HG03039 (cell line): Measurements from ENCODE around the gene FBXL17.

Experiments used
- ATAC-seq: cut with Tn5 transposase; IDR thresholded peaks from one replicate; pipeline ENCODE4 v1.9.1; 2021; ENCODE audit warnings: mild to moderate bottlenecking, moderate library complexity; ENCODE audit not compliant: unreplicated experiment

The FBXL17 gene

GRCh38 chr5:107959573-107960279 lies 422.2 kb downstream of the FBXL17 start:
- ATAC-seq, result no peak

- no peak for ATAC-seq
These were observed 423.0 kb downstream of the FBXL17 start for GRCh38 chr5:107958861-107959260.

DNA sequence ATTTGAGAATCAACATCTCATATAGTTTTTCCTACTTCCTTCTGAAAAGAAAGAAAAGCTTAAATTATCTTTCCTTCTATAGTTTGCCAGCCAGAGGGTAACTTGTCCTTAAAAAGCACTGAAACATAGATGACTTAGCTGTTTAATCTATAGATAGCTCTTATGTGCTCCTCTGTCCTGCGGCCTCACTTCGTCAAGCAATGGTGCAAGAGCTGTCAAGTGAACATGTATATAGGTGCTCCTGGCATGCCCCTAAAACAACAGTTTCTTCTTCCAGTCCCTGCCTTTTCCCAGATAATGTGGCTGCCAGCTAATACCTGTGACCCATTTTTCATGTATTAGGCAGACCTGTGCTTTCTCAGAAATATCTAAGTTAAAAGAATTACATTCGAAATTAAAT lies 423.5 kb downstream of the FBXL17 start:
- no peak for ATAC-seq

DNA sequence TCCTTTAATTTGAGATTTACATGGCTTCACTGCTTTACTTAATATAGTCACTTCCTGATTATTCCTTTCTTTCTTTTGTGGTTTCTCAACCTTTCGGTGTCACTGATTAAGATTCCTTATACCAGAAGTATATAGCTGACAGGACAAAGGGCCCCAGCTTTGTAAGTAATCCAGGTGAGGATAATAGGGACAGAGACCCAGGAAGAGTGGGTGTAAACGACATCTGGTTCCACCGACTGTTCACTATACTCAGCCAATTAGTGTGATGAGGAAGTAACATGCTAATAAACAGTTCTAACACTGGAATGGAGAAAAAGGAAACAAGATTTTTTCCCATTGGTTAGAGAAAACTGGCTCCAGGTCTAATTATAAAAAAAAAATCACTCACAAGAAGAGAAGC lies 424.8 kb downstream of the FBXL17 start:
- no peak for ATAC-seq

DNA sequence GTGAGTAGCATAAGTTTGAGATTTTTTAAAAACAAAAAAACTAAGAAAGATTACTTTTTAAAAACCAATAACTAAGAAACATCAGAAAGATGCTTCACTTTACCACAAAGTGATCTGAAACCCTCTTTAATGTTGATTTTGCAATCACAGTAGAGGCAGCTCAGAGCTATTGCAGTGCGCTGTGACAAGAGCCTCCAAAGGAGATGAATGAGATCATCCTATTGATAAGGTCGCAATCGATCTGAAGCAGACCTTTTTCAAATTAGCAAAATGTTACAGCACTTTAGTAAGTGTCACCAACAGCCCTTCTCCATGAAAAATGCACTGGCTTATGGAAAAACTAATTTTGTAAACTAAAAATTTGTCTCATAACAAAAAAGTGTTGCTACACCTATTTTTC lies 426.6 kb downstream of the FBXL17 start:
- ATAC-seq, result no peak

DNA sequence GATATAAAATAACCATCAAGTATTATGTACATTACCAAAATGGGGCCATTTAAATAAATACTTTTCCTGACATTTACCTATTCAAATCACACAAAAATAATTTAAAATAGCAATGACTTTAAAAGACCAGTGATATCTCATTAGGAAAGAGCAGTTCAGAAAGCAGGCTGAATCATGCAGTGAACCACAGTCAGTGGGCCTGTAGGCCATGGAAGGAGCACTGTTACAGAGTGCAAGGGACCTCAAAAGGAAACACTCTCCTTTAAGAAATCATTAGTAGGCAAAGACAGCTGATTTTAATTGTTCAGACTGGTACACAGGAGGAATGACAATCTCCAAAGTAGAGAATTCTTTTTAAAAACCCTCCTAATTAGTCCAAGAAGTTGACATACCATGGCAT lies 427.6 kb downstream of the FBXL17 start:
- no peak for ATAC-seq

- ATAC-seq, result no peak
These were observed 429.4 kb downstream of the FBXL17 start for GRCh38 chr5:107952450-107952849.

- ATAC-seq, result no peak
These were observed 430.6 kb downstream of the FBXL17 start for GRCh38 chr5:107951309-107951708.

- no peak for ATAC-seq
These were observed 431.1 kb downstream of the FBXL17 start for GRCh38 chr5:107950776-107951175.

DNA sequence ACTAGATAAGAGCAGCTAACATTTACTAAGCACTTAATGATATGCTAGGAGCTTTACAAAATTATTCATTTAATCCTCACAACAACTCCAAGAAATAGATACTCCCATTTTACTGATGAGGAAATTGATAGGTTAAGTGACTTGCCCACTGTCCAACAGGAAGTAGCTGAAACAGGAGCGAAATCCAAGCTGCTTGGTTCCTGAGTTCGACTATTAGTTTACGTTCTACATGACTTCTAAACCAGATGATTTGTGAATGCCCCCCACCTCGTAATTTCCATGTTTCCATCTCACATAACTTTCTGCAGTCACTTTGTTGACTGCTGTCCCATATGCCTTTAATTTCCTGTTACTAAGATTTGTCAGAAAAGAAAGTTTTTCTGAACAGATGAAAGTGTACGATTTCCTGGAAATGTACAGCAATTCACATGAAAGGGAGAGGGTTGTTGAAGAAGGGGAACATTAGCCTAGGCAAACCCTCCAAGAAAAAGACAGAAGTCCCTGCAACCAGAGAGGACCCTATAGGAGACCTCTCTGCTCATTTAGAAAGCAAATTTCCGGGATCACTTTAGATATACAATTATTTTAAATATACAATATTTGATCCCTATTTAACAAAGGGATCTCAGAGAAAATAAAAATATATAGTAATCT lies 432.1 kb downstream of the FBXL17 start:
- no peak for ATAC-seq

DNA sequence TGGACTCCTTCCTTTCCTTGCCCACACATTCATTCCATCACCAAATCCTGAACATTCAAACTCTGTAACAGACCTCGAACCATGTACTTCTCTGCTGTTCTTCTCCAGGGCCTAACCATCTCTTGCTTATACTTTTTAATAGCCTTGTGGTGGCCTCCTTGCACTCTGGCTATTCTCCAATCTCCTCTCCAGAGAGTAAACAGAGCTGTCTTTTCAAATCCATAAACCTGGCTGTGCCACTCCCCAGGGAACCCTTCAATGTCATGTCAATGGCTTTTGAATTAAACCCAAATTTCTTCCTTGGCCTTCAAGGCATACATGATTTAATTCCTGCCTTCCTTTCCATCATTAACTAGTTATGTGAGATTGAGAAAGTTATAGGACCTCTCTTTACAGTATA lies 433.5 kb downstream of the FBXL17 start:
- no peak for ATAC-seq

GRCh38 chr5:107945061-107945460 lies 436.8 kb downstream of the FBXL17 start:
- no peak for ATAC-seq

GRCh38 chr5:107943923-107944322 lies 438.0 kb downstream of the FBXL17 start:
- no peak for ATAC-seq

- no peak for ATAC-seq
These were observed 440.9 kb downstream of the FBXL17 start for GRCh38 chr5:107941036-107941435.

DNA sequence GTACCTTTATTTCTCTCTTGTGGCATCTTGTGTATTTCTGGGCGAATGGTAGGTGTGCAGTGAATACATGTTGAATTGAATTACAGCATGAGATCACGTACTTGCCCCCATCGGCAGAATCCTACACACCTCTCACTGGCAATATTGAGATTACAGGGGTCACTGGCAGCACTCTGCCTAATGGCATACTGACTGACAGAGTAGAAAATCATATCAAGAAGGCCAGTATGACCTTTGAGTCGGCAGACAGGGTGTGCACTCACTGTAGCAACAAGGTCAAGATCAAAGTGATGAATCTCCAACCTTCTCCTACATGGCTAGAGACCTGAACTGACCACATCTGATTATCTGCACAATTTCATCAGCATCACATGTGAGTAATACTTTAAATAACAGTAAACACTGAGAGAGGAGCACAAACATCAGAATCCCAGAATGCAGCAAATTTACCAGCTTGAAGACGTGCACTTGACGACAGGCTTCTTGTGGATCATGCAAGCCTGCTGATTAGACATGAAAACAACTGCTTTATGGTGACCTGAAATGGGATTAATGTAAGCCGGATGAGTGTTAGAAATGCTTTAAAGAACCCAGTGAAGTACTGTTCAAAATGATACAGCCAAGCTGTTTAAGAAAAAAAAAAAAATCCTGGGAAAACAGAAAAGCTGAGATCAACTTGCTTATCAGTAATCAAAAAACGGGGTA lies 444.1 kb downstream of the FBXL17 start:
- no peak for ATAC-seq

GRCh38 chr5:107937204-107937603 lies 444.7 kb downstream of the FBXL17 start:
- ATAC-seq, result no peak

- no peak for ATAC-seq
These were observed 445.4 kb downstream of the FBXL17 start for GRCh38 chr5:107936515-107936914.

DNA sequence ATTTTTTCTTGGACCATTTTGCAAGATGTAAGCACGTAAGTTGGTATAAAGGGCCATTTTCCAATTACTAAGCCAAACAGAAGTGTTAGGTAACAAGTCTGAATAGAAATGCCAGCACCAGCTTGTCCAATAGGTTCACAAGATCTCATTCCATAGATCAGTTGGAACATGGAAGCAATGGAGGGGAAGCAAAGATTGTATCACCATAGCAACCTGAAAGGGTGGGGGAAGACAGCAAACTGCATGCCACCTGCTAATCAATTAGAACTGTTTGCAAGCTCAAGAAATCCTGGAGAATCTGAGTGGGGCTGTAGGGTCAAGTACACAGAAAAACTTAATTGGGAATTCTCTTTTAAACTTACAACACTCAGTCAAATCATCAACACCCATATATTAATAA lies 446.3 kb downstream of the FBXL17 start:
- no peak for ATAC-seq

DNA sequence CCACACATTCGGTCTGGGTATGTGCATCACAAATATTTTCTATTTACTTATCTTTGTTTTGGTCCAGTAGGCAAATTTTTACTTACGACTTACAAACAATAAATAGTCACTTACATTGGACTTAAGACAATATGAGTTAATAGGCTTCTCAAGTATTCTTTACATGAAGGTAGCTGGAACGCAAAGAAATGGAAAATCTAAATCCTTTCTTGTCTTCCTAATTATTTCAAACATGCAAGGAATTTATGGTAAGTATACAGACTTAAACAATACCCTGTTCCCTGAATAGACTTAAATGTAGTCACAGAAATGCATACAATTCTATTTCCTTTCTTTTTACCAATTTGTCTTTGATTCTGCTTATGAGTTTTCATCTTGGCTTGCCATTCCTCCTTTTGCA lies 448.6 kb downstream of the FBXL17 start:
- ATAC-seq, result no peak

DNA sequence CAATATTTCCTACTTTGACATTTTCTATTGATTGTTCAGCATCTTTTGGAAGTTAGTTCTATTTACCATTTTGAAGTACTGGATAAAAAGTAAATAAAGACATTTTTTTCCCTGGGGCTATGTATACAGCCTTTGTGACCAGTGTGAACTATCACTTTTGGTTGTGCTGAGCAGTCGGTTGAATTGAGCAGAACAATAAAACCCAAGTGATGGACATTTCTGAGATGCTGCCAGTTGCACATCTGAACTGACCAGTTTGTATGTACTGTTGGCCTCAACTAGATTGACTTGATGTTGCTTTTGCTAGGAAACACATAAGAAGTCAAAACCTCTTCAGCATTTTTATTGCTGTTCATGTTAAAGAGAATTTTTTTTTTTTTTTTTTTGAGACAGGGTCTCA lies 451.0 kb downstream of the FBXL17 start:
- ATAC-seq, result no peak

DNA sequence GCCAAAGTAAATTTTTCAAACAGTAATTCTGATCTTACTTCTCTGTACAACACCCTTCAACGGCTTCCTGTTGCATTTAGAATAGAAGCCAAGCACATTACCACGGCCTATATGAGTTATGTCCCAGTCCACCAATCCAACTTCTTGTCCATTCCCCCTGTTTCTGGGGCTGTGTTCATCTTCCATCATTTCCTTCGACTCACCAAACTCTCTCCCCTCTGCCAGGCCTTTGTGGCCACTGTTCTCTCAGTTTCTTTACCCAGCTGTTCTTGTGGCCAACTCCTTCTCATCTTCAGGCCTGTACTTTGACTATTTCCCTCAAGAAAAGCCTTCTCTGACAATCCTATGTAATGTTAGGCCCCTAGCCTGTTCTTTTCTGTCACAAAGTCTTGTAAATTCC lies 451.8 kb downstream of the FBXL17 start:
- ATAC-seq, result no peak

DNA sequence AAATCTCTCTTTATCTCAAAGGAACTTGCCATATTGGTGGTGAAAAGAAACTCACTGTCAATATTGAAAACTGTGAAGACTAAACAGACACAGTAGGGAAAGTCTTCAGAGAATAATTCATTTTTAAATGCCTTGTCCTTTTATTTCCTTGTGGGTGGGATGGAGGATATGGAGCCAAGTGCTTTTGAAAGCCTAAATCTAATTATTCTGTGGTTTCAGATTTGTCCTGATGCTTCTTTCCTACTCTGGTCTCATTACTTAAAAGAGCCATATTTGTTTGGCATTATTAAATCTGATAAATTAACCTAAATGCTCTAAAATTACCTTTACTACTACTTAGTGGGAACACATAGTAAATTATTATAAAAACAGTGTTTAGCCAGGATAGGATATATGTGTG lies 452.8 kb downstream of the FBXL17 start:
- no peak for ATAC-seq
